ENCODE measurements around the gene CEP41.

The CEP41 gene

GRCh38 chr7:130433301-130433700 is 7.5 kb downstream of the CEP41 start:
- Histone ChIP-seq H2BK120ac (ENCODE audit: low read depth, low read length) (peak overlapping the region; percentile 71), H3K9me3 (ENCODE audit: control insufficient read depth, low read length) (no peaks in the 10 kb centered on the region), H3K4me1 (ENCODE audit: control insufficient read depth, insufficient read depth, low read depth, low read length) (peaks cover 8% of the 10 kb centered on the region), H3K4me2 (ENCODE audit: low read length, poor library complexity, severe bottlenecking) (no peak overlapping the region), H3K36me3 (ENCODE audit: control insufficient read depth in 1 of 2, insufficient read depth in 2 of 2, low read depth in 1 of 2, low read length in 2 of 2) (peaks cover 0 to 3% of the 10 kb centered on the region in 2 experiments), H3K79me1 (replicated peaks; ENCODE audit: low read length, poor library complexity, severe bottlenecking) (peaks cover 19% of the 10 kb centered on the region), H3K18ac (ENCODE audit: low read depth in 1 of 2, low read length in 2 of 2) (peak overlapping the region; percentile 4 to 31), H3K14ac (ENCODE audit: low read length in 2 of 2) (no peak overlapping the region), H4K8ac (ENCODE audit: low read length) (no peak overlapping the region), H2BK5ac (ENCODE audit: low read depth, low read length, poor library complexity, severe bottlenecking) (no peak overlapping the region), H4K91ac (ENCODE audit: low read length) (no peak overlapping the region), H3K27ac (ENCODE audit: low read length, poor library complexity, severe bottlenecking) (peak overlapping the region; percentile 5), H3K4ac (ENCODE audit: low read depth in 1 of 2, low read length in 2 of 2) (peak overlapping the region in 1 of 2 experiments; percentile 71), H3K9ac (ENCODE audit: low read length) (no peak overlapping the region), H2AK5ac (ENCODE audit: low read length, severe bottlenecking) (peak overlapping the region; percentile 6), H3K27me3 (ENCODE audit: control insufficient read depth in 1 of 2, insufficient read depth in 1 of 2, low read length in 2 of 2) (no peaks in the 10 kb centered on the region), H2BK12ac (ENCODE audit: low read length in 2 of 2) (peak overlapping the region in 1 of 2 experiments; percentile 11), H3K23ac (ENCODE audit: low read length in 2 of 2) (no peak overlapping the region), H2AFZ (ENCODE audit: low read depth, low read length) (no peak overlapping the region), H3K4me3 (ENCODE audit: insufficient read depth in 1 of 2, low read depth in 1 of 2, low read length in 2 of 2) (no peak overlapping the region), H2BK15ac (ENCODE audit: low read depth, poor library complexity, severe bottlenecking) (no peak overlapping the region)
- 60% methylated on average over 1 of the region's 1 CpG for WGBS
- DNase-seq: no peak

GRCh38 chr7:130432886-130433285 is 7.9 kb downstream of the CEP41 start:
- H2AFZ ChIP-seq (ENCODE audit: low read depth, low read length): no peak overlapping the region
- no peak overlapping the region for H2BK15ac ChIP-seq (ENCODE audit: low read depth, poor library complexity, severe bottlenecking)
- H2BK5ac ChIP-seq (ENCODE audit: low read depth, low read length, poor library complexity, severe bottlenecking): peak overlapping the region; percentile 84
- H3K79me1 ChIP-seq (replicated peaks; ENCODE audit: low read length, poor library complexity, severe bottlenecking): peaks cover 17% of the 10 kb centered on the region
- H3K18ac ChIP-seq (ENCODE audit: low read depth in 1 of 2, low read length in 2 of 2): peak overlapping the region; percentile 81 to 88
- no peak overlapping the region for H3K4me3 ChIP-seq (ENCODE audit: insufficient read depth in 1 of 2, low read depth in 1 of 2, low read length in 2 of 2)
- peak overlapping the region; percentile 42 for H3K4me2 ChIP-seq (ENCODE audit: low read length, poor library complexity, severe bottlenecking)
- DNase-seq: peak; percentile 46
- H4K8ac ChIP-seq (ENCODE audit: low read length): peak overlapping the region; percentile 17
- no peaks in the 10 kb centered on the region for H3K9me3 ChIP-seq (ENCODE audit: control insufficient read depth, low read length)
- no peak overlapping the region for H3K23ac ChIP-seq (ENCODE audit: low read length in 2 of 2)
- peak overlapping the region; percentile 71 for H2AK5ac ChIP-seq (ENCODE audit: low read length, severe bottlenecking)
- H3K14ac ChIP-seq (ENCODE audit: low read length in 2 of 2): no peak overlapping the region
- H4K91ac ChIP-seq (ENCODE audit: low read length): peak overlapping the region; percentile 18
- H3K4ac ChIP-seq (ENCODE audit: low read depth in 1 of 2, low read length in 2 of 2): peak overlapping the region; percentile 64 to 92
- H2BK12ac ChIP-seq (ENCODE audit: low read length in 2 of 2): peak overlapping the region; percentile 57 to 94
- H3K36me3 ChIP-seq (ENCODE audit: control insufficient read depth in 1 of 2, insufficient read depth in 2 of 2, low read depth in 1 of 2, low read length in 2 of 2): peaks cover 0 to 3% of the 10 kb centered on the region in 2 experiments
- H3K27ac ChIP-seq (ENCODE audit: low read length, poor library complexity, severe bottlenecking): peak overlapping the region; percentile 38
- 65% methylated on average over 3 of the region's 3 CpGs for WGBS
- H3K27me3 ChIP-seq (ENCODE audit: control insufficient read depth in 1 of 2, insufficient read depth in 1 of 2, low read length in 2 of 2): no peaks in the 10 kb centered on the region
- peaks cover 8% of the 10 kb centered on the region for H3K4me1 ChIP-seq (ENCODE audit: control insufficient read depth, insufficient read depth, low read depth, low read length)
- H2BK120ac ChIP-seq (ENCODE audit: low read depth, low read length): peak overlapping the region; percentile 87
- no peak overlapping the region for H3K9ac ChIP-seq (ENCODE audit: low read length)

GRCh38 chr7:130430841-130431666 is 9.8 kb downstream of the CEP41 start:
- no peak overlapping the region for H3K23ac ChIP-seq (ENCODE audit: low read length in 2 of 2)
- peak overlapping the region; percentile 98 to 99 for H2BK12ac ChIP-seq (ENCODE audit: low read length in 2 of 2)
- 21% methylated on average over 3 of the region's 5 CpGs for WGBS
- H3K14ac ChIP-seq (ENCODE audit: low read length in 2 of 2): no peak overlapping the region
- peak overlapping the region in 1 of 2 experiments; percentile 64 for H3K4me3 ChIP-seq (ENCODE audit: insufficient read depth in 1 of 2, low read depth in 1 of 2, low read length in 2 of 2)
- H2BK15ac ChIP-seq (ENCODE audit: low read depth, poor library complexity, severe bottlenecking): no peak overlapping the region
- DNase-seq: peak; percentile 91
- peak overlapping the region; percentile 96 for H3K27ac ChIP-seq (ENCODE audit: low read length, poor library complexity, severe bottlenecking)
- peak overlapping the region; percentile 99 for H2AK5ac ChIP-seq (ENCODE audit: low read length, severe bottlenecking)
- peak overlapping the region; percentile 44 for H4K91ac ChIP-seq (ENCODE audit: low read length)
- peak overlapping the region; percentile 8 for H4K8ac ChIP-seq (ENCODE audit: low read length)
- peaks cover 8% of the 10 kb centered on the region for H3K4me1 ChIP-seq (ENCODE audit: control insufficient read depth, insufficient read depth, low read depth, low read length)
- H3K36me3 ChIP-seq (ENCODE audit: control insufficient read depth in 1 of 2, insufficient read depth in 2 of 2, low read depth in 1 of 2, low read length in 2 of 2): peaks cover 3% of the 10 kb centered on the region in 2 experiments
- no peaks in the 10 kb centered on the region for H3K27me3 ChIP-seq (ENCODE audit: control insufficient read depth in 1 of 2, insufficient read depth in 1 of 2, low read length in 2 of 2)
- H2AFZ ChIP-seq (ENCODE audit: low read depth, low read length): no peak overlapping the region
- peaks cover 16% of the 10 kb centered on the region for H3K79me1 ChIP-seq (replicated peaks; ENCODE audit: low read length, poor library complexity, severe bottlenecking)
- peak overlapping the region; percentile 12 for H2BK120ac ChIP-seq (ENCODE audit: low read depth, low read length)
- H3K4me2 ChIP-seq (ENCODE audit: low read length, poor library complexity, severe bottlenecking): peak overlapping the region; percentile 30
- H3K4ac ChIP-seq (ENCODE audit: low read depth in 1 of 2, low read length in 2 of 2): peak overlapping the region; percentile 78 to 86
- no peaks in the 10 kb centered on the region for H3K9me3 ChIP-seq (ENCODE audit: control insufficient read depth, low read length)
- H2BK5ac ChIP-seq (ENCODE audit: low read depth, low read length, poor library complexity, severe bottlenecking): peak overlapping the region; percentile 69
- H3K9ac ChIP-seq (ENCODE audit: low read length): peak overlapping the region; percentile 77
- peak overlapping the region; percentile 88 to 96 for H3K18ac ChIP-seq (ENCODE audit: low read depth in 1 of 2, low read length in 2 of 2)

GRCh38 chr7:130430115-130430514 is 10.7 kb downstream of the CEP41 start:
- no peak overlapping the region for H3K18ac ChIP-seq (ENCODE audit: low read depth in 1 of 2, low read length in 2 of 2)
- no peak overlapping the region for H3K4me2 ChIP-seq (ENCODE audit: low read length, poor library complexity, severe bottlenecking)
- peak overlapping the region in 1 of 2 experiments; percentile 64 for H3K4me3 ChIP-seq (ENCODE audit: insufficient read depth in 1 of 2, low read depth in 1 of 2, low read length in 2 of 2)
- WGBS: 100% methylated on average over 1 of the region's 1 CpG
- H3K79me1 ChIP-seq (replicated peaks; ENCODE audit: low read length, poor library complexity, severe bottlenecking): peaks cover 13% of the 10 kb centered on the region
- H2AK5ac ChIP-seq (ENCODE audit: low read length, severe bottlenecking): no peak overlapping the region
- H3K4ac ChIP-seq (ENCODE audit: low read depth in 1 of 2, low read length in 2 of 2): no peak overlapping the region
- H3K9me3 ChIP-seq (ENCODE audit: control insufficient read depth, low read length): no peaks in the 10 kb centered on the region
- H4K91ac ChIP-seq (ENCODE audit: low read length): no peak overlapping the region
- no peak overlapping the region for H2BK12ac ChIP-seq (ENCODE audit: low read length in 2 of 2)
- peak overlapping the region; percentile 96 for H3K27ac ChIP-seq (ENCODE audit: low read length, poor library complexity, severe bottlenecking)
- H3K9ac ChIP-seq (ENCODE audit: low read length): peak overlapping the region; percentile 77
- H3K4me1 ChIP-seq (ENCODE audit: control insufficient read depth, insufficient read depth, low read depth, low read length): peaks cover 8% of the 10 kb centered on the region
- H3K23ac ChIP-seq (ENCODE audit: low read length in 2 of 2): no peak overlapping the region
- peaks cover 3% of the 10 kb centered on the region in 2 experiments for H3K36me3 ChIP-seq (ENCODE audit: control insufficient read depth in 1 of 2, insufficient read depth in 2 of 2, low read depth in 1 of 2, low read length in 2 of 2)
- no peak overlapping the region for H2BK5ac ChIP-seq (ENCODE audit: low read depth, low read length, poor library complexity, severe bottlenecking)
- H2AFZ ChIP-seq (ENCODE audit: low read depth, low read length): no peak overlapping the region
- H2BK120ac ChIP-seq (ENCODE audit: low read depth, low read length): no peak overlapping the region
- DNase-seq: peak; percentile 18
- H3K14ac ChIP-seq (ENCODE audit: low read length in 2 of 2): no peak overlapping the region
- H3K27me3 ChIP-seq (ENCODE audit: control insufficient read depth in 1 of 2, insufficient read depth in 1 of 2, low read length in 2 of 2): no peaks in the 10 kb centered on the region
- no peak overlapping the region for H2BK15ac ChIP-seq (ENCODE audit: low read depth, poor library complexity, severe bottlenecking)
- H4K8ac ChIP-seq (ENCODE audit: low read length): no peak overlapping the region

Data from mesenchymal stem cell (in vitro differentiated cells and primary cell).